Mucosa of gallbladder (tissue), 1 donor: ENCODE data around the gene SEZ6L2. TPM values are rescaled to one million over a fixed set of nuclear protein-coding genes. Genes with fewer than 3 reads are reported as not detected.
"Not testable (repeated sequence)": the region's sequence is repeated elsewhere in the genome, so short reads cannot be mapped to it uniquely, and the experiment has no call there.

Experiments
- DNase-seq: peaks from one replicate; pipeline ENCODE4 v3.0.0-alpha.2; 2020; ENCODE audit warnings: low spot score
- total RNA-seq: library from RNA; stranded (reverse); gene quantifications from one replicate; pipeline ENCODE4 v1.2.1, GENCODE V29; 2021
- donor health status: DM: no; HTN: no; CAD: no.

SEZ6L2 gene
- total RNA-seq, 1 donor from 2014 or later = 113 TPM

- no peak for DNase-seq
These were observed 42.1 kb downstream of the SEZ6L2 start for GRCh38 chr16:29857133-29857760.

GRCh38 chr16:29854520-29855100 is 44.7 kb downstream of the SEZ6L2 start:
- DNase-seq = no peak

DNA sequence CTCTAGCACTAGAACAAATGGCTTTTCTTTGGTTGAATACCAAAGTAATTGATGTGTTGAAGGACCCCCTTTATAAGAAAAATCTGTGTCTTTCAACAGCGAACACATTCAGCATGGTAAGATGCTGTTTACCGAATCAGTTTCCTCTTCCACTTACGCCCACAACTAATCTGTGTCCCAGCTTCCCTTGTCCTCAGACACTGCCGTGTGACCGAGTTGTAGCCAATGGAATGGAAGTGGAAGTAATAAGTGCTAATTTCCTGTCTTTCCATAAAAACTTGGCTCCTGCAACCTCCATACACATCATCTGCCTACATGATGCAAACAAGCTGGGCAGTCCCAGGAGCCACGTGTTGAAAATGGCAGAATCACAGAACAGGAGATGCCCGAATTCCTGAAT is 46.7 kb downstream of the SEZ6L2 start:
- DNase-seq = no peak

DNA sequence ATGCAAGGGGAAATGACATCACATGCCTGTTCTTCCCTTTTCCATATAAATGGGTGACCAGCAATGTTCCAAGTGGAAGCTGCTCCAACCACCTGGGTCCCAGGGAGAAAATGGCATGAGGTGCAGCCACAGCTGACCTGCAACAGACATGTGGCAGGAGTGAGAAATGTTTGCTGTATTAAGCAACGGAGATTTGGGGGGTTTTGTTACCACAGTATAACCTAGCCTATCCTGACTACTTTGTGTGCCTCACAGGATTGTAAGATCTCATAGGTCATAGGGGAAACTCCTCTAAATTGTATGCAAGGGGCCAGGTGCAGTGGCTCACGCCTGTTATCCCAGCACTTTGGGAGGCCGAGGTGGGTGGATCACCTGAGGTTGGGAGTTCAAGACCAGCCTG is 48.4 kb downstream of the SEZ6L2 start:
- DNase-seq = no peak

DNA sequence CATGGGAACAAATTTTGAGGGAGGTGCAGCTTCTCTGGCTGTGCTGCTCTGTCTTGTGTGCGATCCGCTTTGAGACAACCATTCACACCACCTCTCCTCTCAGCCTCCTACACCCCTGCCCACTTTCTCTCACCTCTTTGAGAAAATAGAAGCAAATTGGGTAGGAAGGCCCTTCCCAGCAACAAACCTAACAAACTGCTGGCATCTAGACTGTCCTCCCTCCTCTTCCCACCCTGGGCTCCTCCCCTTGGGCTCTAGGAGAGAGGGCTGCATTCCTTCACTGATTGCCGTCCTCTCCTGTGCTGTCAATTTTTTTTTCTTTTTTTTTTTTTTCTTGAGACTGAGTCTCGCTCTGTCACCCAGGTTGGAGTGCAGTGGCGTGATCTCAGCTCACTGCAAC is 49.8 kb downstream of the SEZ6L2 start:
- DNase-seq = no peak

DNA sequence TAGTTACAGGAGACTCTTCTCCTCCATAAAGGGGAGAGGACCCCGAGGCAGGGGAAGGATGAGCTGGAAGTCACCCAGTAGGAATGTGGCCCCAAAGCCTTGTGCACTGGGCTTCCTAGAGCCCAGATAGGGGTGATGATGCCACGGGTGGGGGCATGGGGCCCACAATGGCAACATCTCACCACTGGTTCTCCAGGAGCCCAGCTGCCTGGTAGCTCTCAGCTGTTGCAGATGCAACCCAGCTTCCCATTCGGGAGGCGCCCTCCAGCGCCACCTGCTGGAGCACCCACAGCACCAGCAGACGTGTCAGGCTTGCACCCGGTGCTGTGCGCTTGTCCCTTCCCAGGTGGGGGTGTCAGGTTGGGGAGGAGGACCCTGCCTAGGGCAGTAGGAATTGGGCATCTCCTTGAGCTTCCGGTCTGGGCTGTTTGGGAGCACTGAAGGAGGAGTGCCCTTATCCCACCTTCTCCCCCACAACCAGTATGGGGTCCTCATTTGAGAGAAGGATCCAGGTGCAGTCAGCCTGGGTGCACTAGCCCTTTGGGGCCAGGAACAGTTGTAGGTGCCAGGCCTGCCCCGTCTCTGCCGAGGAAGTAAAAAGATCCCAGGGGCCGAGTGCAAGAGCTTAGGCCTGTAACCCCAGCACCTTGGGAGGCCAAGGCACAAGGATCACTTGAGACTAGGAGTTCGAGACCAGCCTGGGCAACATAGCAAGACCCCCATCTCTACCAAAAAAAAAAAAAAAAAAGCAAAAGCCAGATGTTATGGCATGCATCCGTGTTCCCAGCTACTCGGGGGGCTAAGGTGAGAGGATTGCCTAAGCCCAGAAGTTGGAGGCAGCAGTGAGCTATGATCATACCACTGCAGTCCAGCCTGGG is 50.7 kb downstream of the SEZ6L2 start:
- peak; percentile 77 for DNase-seq

GRCh38 chr16:29845656-29846055 is 53.7 kb downstream of the SEZ6L2 start:
- no peak for DNase-seq

GRCh38 chr16:29844575-29845331 is 54.6 kb downstream of the SEZ6L2 start:
- DNase-seq = no peak

GRCh38 chr16:29843931-29844330 is 55.4 kb downstream of the SEZ6L2 start:
- DNase-seq = no peak

DNA sequence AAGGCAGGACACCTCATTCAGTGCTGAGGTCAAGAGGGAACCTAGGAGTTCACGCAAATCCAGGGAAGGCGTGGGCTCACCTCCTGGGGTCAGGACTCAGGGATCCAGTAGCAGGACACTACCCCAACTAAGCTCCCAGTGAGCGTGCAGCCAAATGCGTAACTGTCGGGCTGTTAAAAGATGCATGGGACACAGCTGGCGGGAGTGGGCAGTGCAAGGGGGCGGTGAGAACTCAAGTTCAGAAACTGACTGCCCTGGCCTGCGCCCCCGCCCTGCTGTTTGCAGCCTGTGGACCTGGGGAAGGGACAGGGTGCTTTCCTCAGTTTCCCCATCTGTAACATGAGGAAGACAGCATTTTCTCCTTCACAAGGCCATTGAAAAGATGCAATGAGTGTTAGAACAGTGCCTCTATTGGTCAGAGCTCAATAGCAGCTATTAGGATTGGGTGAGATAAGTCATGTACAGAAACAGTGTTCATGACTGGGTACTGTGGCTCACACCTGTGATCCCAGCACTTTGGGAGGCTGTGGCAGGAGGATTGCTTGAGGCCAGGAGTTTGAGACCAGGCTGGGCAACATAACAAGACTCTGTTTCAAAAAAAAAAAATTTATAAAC is 56.5 kb downstream of the SEZ6L2 start:
- no peak for DNase-seq

GRCh38 chr16:29841631-29842030 is 57.7 kb downstream of the SEZ6L2 start:
- no peak for DNase-seq

- no peak for DNase-seq
These were observed 59.1 kb downstream of the SEZ6L2 start for GRCh38 chr16:29840240-29840639.

DNA sequence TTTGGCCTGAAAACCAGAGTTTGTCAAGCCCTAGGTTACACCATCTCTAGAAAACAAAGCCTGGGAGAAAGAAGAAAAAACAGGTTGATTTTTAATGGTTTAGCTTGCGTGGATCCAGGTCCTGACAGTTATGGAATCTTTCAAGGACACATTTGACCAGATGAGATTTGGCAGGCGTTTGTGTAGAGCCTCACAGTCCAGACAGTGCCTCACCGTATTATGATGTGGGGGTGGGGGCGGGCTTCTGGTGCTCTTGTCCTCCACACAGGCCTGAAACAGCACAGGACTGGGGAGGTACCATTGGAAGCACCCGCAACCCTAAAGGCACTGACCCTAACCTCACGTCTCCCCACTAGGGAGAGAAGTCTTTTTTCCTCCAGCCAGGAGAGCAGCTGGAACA is 59.5 kb downstream of the SEZ6L2 start:
- DNase-seq = no peak

GRCh38 chr16:29837841-29838240 is 61.5 kb downstream of the SEZ6L2 start:
- no peak for DNase-seq

GRCh38 chr16:29836623-29837022 is 62.7 kb downstream of the SEZ6L2 start:
- DNase-seq = no peak

- DNase-seq = no peak
These were observed 63.4 kb downstream of the SEZ6L2 start for GRCh38 chr16:29835926-29836325.

DNA sequence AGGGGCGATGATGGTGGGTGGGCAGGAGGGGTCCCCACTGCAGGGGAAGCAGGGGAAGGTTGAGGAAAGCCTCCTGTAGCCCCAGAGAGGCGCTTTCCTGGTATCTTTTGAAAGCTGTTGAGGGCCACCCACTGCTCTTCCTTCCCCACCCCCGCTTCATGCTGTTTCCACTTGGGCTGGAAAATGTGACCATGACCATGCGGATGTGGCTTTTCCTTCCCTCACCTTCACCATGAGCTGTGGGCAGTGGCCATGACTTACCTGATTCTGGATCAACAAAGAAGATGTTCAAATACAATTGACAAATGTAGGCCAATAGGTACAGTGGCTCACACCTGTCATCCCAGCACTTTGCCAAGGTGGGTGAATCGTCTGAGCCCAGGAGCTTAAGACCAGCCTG is 65.3 kb downstream of the SEZ6L2 start:
- no peak for DNase-seq

DNA sequence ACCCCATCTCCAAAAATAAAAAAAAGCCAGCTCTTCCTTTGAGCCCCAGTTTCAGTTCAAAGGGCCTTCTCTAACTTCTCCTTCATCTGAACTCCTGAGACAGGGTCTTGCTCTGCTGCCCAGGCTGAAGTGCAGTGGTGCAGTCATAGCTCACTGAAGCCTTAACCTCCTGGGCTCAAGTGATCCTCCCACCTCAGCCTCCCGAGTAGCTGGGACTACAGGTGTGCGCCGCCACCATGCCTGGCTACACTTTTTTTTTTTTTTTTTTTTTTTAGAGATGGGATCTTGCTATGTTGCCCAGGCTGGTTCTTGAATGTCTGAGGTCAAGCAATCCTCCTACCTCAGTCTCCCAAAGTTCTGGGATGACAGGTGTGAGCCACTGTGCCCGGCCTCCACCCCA is 66.1 kb downstream of the SEZ6L2 start:
- not testable (repeated sequence) for DNase-seq

- no peak for DNase-seq
These were observed 67.9 kb downstream of the SEZ6L2 start for GRCh38 chr16:29831490-29831889.

DNA sequence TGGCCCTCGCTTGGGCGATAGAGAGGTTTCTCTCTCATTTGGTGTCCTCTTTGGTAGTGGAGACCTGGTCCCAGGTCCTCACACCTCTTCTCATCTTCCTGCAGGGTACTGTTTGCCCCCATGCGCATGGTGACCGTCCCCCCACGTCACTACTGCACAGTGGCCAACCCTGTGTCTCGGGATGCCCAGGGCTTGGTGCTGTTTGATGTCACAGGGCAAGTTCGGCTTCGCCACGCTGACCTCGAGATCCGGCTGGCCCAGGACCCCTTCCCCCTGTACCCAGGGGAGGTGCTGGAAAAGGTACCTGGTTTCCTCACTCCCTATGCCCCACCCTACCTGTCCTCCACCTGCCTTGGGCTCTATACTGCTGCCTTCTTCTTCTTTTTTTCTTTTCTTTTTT is 68.6 kb downstream of the SEZ6L2 start:
- no peak for DNase-seq

- no peak for DNase-seq
These were observed 73.0 kb downstream of the SEZ6L2 start for GRCh38 chr16:29826342-29826695.
